Measurements from ENCODE around the gene FHOD3. TPM values are rescaled to one million over a fixed set of nuclear protein-coding genes. Genes with fewer than 3 reads are reported as not detected.

The FHOD3 gene
- total and polyA plus RNA-seq, 2 of the 8 experiments (the other 6 are each of a cell fraction or from before 2014, with no cell fraction given) = 9.7 to 10.5 TPM

DNA sequence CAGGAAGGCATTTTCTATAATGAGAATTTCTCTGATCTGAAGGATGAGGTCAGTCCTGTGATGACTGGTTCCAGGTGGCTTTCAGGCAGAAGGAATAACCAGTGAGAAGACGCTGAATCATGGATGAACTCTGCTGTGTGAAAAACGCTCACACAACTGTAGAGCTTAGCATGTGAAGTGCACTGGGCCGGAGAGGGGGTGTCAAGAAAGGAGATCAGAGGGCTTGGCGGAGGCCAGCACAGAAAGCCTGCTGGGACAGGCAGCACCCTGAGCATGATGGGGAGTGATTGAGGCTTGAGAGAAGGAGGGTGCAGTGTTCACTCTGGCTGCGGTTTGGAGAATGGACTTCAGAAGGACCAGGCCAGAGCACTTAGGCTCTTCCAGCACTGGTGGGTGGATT is 294.8 kb downstream of the FHOD3 start (continued):
- TF ChIP-seq POU5F1 (IDR thresholded peaks at IDR 0.05; ENCODE audit: low read depth, low read length) = no peak

DNA sequence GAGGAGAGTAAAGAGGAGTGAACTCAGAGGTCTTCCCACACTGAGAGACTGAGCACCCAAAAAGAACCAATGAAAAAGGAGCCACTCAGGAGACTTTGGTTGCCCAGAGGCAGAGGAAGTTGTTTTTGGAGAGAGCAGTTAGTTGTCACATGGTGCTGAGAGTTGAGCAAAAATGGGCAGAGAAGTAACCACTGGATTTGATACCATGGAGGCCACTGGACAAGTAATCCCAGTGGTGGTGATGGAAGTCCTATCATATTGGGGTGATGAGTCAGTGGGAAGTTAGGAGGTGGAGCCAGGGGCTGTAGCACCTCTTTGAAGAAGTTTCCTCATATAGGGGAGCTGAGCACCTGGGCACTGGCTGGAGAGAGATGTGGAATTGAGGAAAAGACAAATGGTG is 295.5 kb downstream of the FHOD3 start:
- no peak overlapping the region for H3K4me3 ChIP-seq (ENCODE audit: extremely low read depth in 1 of 4, insufficient read depth in 2 of 4, low read depth in 3 of 4, low read length in 4 of 4)
- H3K36me3 ChIP-seq (ENCODE audit: control insufficient read depth in 2 of 4, insufficient read depth in 4 of 4, low read length in 3 of 4) = no peaks in the 10 kb centered on the region
- no peaks in the 10 kb centered on the region for H3K27me3 ChIP-seq (replicated peaks in 1 of 4; ENCODE audit: control insufficient read depth in 3 of 4, extremely low read depth in 1 of 4, insufficient read depth in 3 of 4, low read length in 3 of 4)
- no peaks in the 10 kb centered on the region for H3K79me1 ChIP-seq (ENCODE audit: low read depth, low read length)
- no peaks in the 10 kb centered on the region for H3K79me2 ChIP-seq (ENCODE audit: control insufficient read depth in 1 of 2, insufficient read depth in 2 of 2, low read length in 2 of 2)
- H4K8ac ChIP-seq (ENCODE audit: extremely low read depth, insufficient read depth, low read length) = no peak overlapping the region; the same call in 1 of the 2 replicates
- no peaks in the 10 kb centered on the region for H3K9me3 ChIP-seq (ENCODE audit: insufficient read depth in 2 of 2, low read depth in 1 of 2, low read length in 1 of 2)
- H2AFZ ChIP-seq (ENCODE audit: low read length) = no peak overlapping the region
- no peak overlapping the region for H2BK15ac ChIP-seq (ENCODE audit: low read length)
- no peak overlapping the region for H3K23ac ChIP-seq (ENCODE audit: insufficient read length)
- no peaks in the 10 kb centered on the region for H3K23me2 ChIP-seq (ENCODE audit: low read depth, low read length)
- POLR2A ChIA-PET (ENCODE audit: partially characterized antibody) = no interaction called here
- no peak overlapping the region for H3K9ac ChIP-seq (replicated peaks in 1 of 4; ENCODE audit: extremely low read depth in 1 of 4, low read depth in 3 of 4, low read length in 3 of 4)
- H2BK120ac ChIP-seq (replicated peaks; ENCODE audit: low read depth, low read length) = no peak overlapping the region
- CTCF ChIA-PET (ENCODE audit: partially characterized antibody) = interaction anchor here (0.9 kb wide), 1 partner anchor 10 kb away, joined by 3 read pairs; no protein-coding TSS in a partner anchor
- H3K14ac ChIP-seq (ENCODE audit: insufficient read length) = no peak overlapping the region
- H3K4me2 ChIP-seq (ENCODE audit: insufficient read depth in 1 of 2, low read depth in 2 of 2, low read length in 2 of 2) = no peak overlapping the region
- no peak for DNase-seq (ENCODE audit: low read depth in 1 of 2, low spot score in 2 of 2)
- no peak overlapping the region for H2BK5ac ChIP-seq (ENCODE audit: low read depth, low read length)
- H4K20me1 ChIP-seq (replicated peaks in 1 of 2; ENCODE audit: control insufficient read depth in 1 of 2, insufficient read depth in 2 of 2, low read length in 2 of 2) = no peaks in the 10 kb centered on the region
- H3K56ac ChIP-seq (replicated peaks; ENCODE audit: insufficient read length, low read depth, low read length) = no peak overlapping the region
- H3K4ac ChIP-seq (replicated peaks; ENCODE audit: insufficient read length, low read depth, low read length) = no peak overlapping the region
- no peak overlapping the region; the same call in 1 of the 2 replicates for H3K18ac ChIP-seq (ENCODE audit: extremely low read depth, low read length)
- H2BK12ac ChIP-seq (ENCODE audit: low read depth, low read length) = no peak overlapping the region
- FAIRE-seq = no peak
- no peak overlapping the region for H4K5ac ChIP-seq (ENCODE audit: insufficient read length, low read depth, low read length)
- H2AK5ac ChIP-seq (ENCODE audit: low read depth, low read length) = no peak overlapping the region
- peaks cover 0 to 5% (median 0%) of the 10 kb centered on the region in 4 experiments; a peak in 1 of 7 replicates for H3K4me1 ChIP-seq (replicated peaks in 1 of 4; ENCODE audit: control insufficient read depth in 3 of 4, insufficient read depth in 4 of 4, low read length in 3 of 4)
- H3K27ac ChIP-seq (ENCODE audit: low read depth, low read length) = no peak overlapping the region
- H4K91ac ChIP-seq (replicated peaks; ENCODE audit: insufficient read length, low read length) = no peak overlapping the region
- no peak overlapping the region for H2BK20ac ChIP-seq (ENCODE audit: low read length)
- no peak for TF ChIP-seq PHF8 (conservative IDR thresholded peaks at IDR 0.05; ENCODE audit: low read depth, low read length)
- TF ChIP-seq, protein P1, sequence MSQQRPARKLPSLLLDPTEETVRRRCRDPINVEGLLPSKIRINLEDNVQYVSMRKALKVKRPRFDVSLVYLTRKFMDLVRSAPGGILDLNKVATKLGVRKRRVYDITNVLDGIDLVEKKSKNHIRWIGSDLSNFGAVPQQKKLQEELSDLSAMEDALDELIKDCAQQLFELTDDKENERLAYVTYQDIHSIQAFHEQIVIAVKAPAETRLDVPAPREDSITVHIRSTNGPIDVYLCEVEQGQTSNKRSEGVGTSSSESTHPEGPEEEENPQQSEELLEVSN (IDR thresholded peaks at IDR 0.05) = no peak
- TF ChIP-seq RAD21 (IDR thresholded peaks at IDR 0.05 in 1 of 2, conservative IDR thresholded peaks at IDR 0.05 in 1 of 2; ENCODE audit: low read depth in 2 of 2, low read length in 2 of 2) = no peak
- no peak for TF ChIP-seq GTF2F1 (IDR thresholded peaks at IDR 0.05; ENCODE audit: borderline replicate concordance, low read depth, low read length)
- TF ChIP-seq POU5F1 (IDR thresholded peaks at IDR 0.05; ENCODE audit: low read depth, low read length) = no peak
- TF ChIP-seq TBP (IDR thresholded peaks at IDR 0.05; ENCODE audit: low read depth, low read length) = no peak
- TF ChIP-seq RFX5 (IDR thresholded peaks at IDR 0.05; ENCODE audit: borderline replicate concordance, low read depth, low read length) = no peak
- no peak for TF ChIP-seq CEBPB (IDR thresholded peaks at IDR 0.05; ENCODE audit: low read depth, low read length)
- no peak for TF ChIP-seq GABPA (IDR thresholded peaks at IDR 0.05; ENCODE audit: borderline replicate concordance, insufficient read depth, low read length)
- TF ChIP-seq EGR1 (IDR thresholded peaks at IDR 0.05; ENCODE audit: borderline replicate concordance, low read depth, low read length) = no peak
- TF ChIP-seq FOSL1 (IDR thresholded peaks at IDR 0.05; ENCODE audit: insufficient read depth, low read depth, low read length) = no peak
- no peak for TF ChIP-seq SIX5 (IDR thresholded peaks at IDR 0.05; ENCODE audit: low read depth, low read length)
- no peak for TF ChIP-seq CBX8 (IDR thresholded peaks at IDR 0.05; ENCODE audit: borderline replicate concordance, low read depth, low read length)
